ENCODE results near the gene ANKS4B. TPM values are rescaled to one million over a fixed set of nuclear protein-coding genes. Genes with fewer than 3 reads are reported as not detected.
"Not testable (repeated sequence)": the region's sequence is repeated elsewhere in the genome, so short reads cannot be mapped to it uniquely, and the experiment has no call there.

ANKS4B gene
- total RNA-seq, 1 experiment from 2014 or later, result not detected

- DNase-seq (ENCODE audit: low spot score), result no peak
Observed at GRCh38 chr16:21262779-21263639, 29.5 kb downstream of the ANKS4B start.

GRCh38 chr16:21263640-21264570 is 30.4 kb downstream of the ANKS4B start:
- peak; percentile 38 for DNase-seq (ENCODE audit: low spot score)

- no peak for DNase-seq (ENCODE audit: low spot score)
Observed at GRCh38 chr16:21264571-21265036, 31.1 kb downstream of the ANKS4B start.

- no peak for DNase-seq (ENCODE audit: low spot score)
Observed at GRCh38 chr16:21265104-21265837, 31.8 kb downstream of the ANKS4B start.

- no peak for DNase-seq (ENCODE audit: low spot score)
Observed at GRCh38 chr16:21267298-21267697, 33.8 kb downstream of the ANKS4B start.

GRCh38 chr16:21268236-21268635 is 34.7 kb downstream of the ANKS4B start:
- DNase-seq (ENCODE audit: low spot score), result no peak

GRCh38 chr16:21272253-21272652 is 38.8 kb downstream of the ANKS4B start:
- DNase-seq (ENCODE audit: low spot score), result no peak

- not testable (repeated sequence) for DNase-seq (ENCODE audit: low spot score)
Observed at GRCh38 chr16:21272763-21273162, 39.3 kb downstream of the ANKS4B start.

GRCh38 chr16:21274172-21274726 is 40.8 kb downstream of the ANKS4B start:
- DNase-seq (ENCODE audit: low spot score), result no peak

GRCh38 chr16:21275529-21275928 is 42.0 kb downstream of the ANKS4B start:
- no peak for DNase-seq (ENCODE audit: low spot score)

- no peak for DNase-seq (ENCODE audit: low spot score)
Observed at GRCh38 chr16:21276090-21276489, 42.6 kb downstream of the ANKS4B start.

- DNase-seq (ENCODE audit: low spot score), result no peak
Observed at GRCh38 chr16:21277045-21277926, 43.8 kb downstream of the ANKS4B start.

- peak; percentile 20 for DNase-seq (ENCODE audit: low spot score)
Observed at GRCh38 chr16:21277927-21278706, 44.6 kb downstream of the ANKS4B start, which contains the start of gene CRYM. CRYM (minus strand) TSS chr16:21278290; CDS start chr16:21278251, 39 bp downstream.

- DNase-seq (ENCODE audit: low spot score), result no peak
Observed at GRCh38 chr16:21279501-21279900, 46.0 kb downstream of the ANKS4B start.

GRCh38 chr16:21281698-21282389 is 48.3 kb downstream of the ANKS4B start:
- DNase-seq (ENCODE audit: low spot score), result no peak

- DNase-seq (ENCODE audit: low spot score), result no peak
Observed at GRCh38 chr16:21283521-21284289, 50.2 kb downstream of the ANKS4B start.

- DNase-seq (ENCODE audit: low spot score), result no peak
Observed at GRCh38 chr16:21284414-21284813, 50.9 kb downstream of the ANKS4B start.

GRCh38 chr16:21285314-21285713 is 51.8 kb downstream of the ANKS4B start:
- no peak for DNase-seq (ENCODE audit: low spot score)
